ENCODE results near the gene COL23A1. TPM values are rescaled to one million over a fixed set of nuclear protein-coding genes. Genes with fewer than 3 reads are reported as not detected.

COL23A1 gene
- total RNA-seq, 4 donors from 2014 or later = 0.83 to 1.8 (median 1.5) TPM

DNA sequence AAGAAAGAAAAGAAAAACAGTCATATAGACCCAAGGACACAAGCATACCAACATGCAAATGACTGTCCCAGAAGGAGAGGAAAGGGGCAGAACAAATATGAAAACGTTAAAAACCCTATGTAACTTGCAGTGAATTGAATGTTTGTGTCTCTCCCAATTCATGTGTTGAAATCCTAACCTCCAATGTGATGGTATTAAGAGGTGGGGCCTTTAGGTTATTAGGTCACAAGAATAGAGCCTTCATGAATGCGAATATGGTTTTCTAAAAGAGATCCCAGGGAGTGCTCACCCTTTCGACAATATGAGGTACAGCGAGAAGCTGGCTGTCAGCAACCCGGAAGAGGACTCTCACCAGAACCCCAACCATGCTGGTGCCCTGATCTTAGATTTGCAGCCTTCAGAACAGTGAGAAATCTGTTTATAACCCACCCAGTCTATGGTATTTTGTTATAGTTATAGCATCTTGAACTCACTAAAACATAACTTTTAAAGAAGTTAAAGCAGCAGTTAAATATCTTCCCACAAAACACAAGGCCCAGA is 371.9 kb downstream of the COL23A1 start:
- no peak for DNase-seq (ENCODE audit: extremely low spot score)
- Histone ChIP-seq H3K27me3 (no peaks in the 10 kb centered on the region), H3K27ac (replicated peaks in 1 of 4) (no peak overlapping the region), H3K9me3 (no peaks in the 10 kb centered on the region), H3K4me1 (peaks cover 0 to 9% (median 0%) of the 10 kb centered on the region in 4 donors), H3K36me3 (peaks cover 28 to 95% (median 71%) of the 10 kb centered on the region in 4 donors), H3K4me3 (no peak overlapping the region)
- TF ChIP-seq POLR2A (IDR thresholded peaks at IDR 0.05; ENCODE audit: low read depth) (no peak), EP300 (IDR thresholded peaks at IDR 0.05) (no peak), POLR2AphosphoS5 (IDR thresholded peaks at IDR 0.05) (no peak)
- TF ChIP-seq, protein P1, sequence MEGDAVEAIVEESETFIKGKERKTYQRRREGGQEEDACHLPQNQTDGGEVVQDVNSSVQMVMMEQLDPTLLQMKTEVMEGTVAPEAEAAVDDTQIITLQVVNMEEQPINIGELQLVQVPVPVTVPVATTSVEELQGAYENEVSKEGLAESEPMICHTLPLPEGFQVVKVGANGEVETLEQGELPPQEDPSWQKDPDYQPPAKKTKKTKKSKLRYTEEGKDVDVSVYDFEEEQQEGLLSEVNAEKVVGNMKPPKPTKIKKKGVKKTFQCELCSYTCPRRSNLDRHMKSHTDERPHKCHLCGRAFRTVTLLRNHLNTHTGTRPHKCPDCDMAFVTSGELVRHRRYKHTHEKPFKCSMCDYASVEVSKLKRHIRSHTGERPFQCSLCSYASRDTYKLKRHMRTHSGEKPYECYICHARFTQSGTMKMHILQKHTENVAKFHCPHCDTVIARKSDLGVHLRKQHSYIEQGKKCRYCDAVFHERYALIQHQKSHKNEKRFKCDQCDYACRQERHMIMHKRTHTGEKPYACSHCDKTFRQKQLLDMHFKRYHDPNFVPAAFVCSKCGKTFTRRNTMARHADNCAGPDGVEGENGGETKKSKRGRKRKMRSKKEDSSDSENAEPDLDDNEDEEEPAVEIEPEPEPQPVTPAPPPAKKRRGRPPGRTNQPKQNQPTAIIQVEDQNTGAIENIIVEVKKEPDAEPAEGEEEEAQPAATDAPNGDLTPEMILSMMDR (IDR thresholded peaks at IDR 0.05) = no peak
- intact Hi-C loops (cut with DNase I) = no loop called here
- WGBS = 87% methylated on average over 5 of the region's 5 CpGs

DNA sequence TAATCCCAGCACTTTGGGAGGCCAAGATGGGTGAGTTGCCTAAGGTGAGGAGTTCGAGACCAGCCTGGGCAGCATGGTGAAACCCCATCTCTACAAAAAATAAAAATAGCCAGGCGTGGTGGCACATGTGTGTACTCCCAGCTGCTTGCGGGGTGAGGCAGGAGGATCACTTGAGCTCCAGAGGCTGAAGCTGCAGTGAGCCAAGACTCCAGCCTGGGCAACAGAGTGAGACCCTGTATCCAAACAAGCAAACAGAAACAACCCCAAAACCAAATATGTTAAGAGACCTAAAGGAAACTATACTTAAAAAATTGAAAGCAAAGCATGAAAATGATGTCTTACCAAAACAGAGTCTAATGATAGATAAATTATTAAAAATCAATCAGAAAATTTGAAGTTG is 373.4 kb downstream of the COL23A1 start:
- Histone ChIP-seq H3K4me1 (peaks cover 0 to 9% (median 0%) of the 10 kb centered on the region in 4 donors), H3K4me3 (no peak overlapping the region), H3K27ac (replicated peaks in 1 of 4) (no peak overlapping the region), H3K9me3 (no peaks in the 10 kb centered on the region), H3K36me3 (peaks cover 36 to 95% (median 73%) of the 10 kb centered on the region in 4 donors), H3K27me3 (no peaks in the 10 kb centered on the region)
- intact Hi-C loops (cut with DNase I) = no loop called here
- no peak for TF ChIP-seq EP300 (IDR thresholded peaks at IDR 0.05)
- TF ChIP-seq POLR2A (IDR thresholded peaks at IDR 0.05; ENCODE audit: low read depth) = no peak
- TF ChIP-seq, protein P1 (IDR thresholded peaks at IDR 0.05) = no peak
- no peak for TF ChIP-seq POLR2AphosphoS5 (IDR thresholded peaks at IDR 0.05)
- WGBS = 94% methylated on average over 3 of the region's 3 CpGs
- DNase-seq (ENCODE audit: extremely low spot score) = no peak

DNA sequence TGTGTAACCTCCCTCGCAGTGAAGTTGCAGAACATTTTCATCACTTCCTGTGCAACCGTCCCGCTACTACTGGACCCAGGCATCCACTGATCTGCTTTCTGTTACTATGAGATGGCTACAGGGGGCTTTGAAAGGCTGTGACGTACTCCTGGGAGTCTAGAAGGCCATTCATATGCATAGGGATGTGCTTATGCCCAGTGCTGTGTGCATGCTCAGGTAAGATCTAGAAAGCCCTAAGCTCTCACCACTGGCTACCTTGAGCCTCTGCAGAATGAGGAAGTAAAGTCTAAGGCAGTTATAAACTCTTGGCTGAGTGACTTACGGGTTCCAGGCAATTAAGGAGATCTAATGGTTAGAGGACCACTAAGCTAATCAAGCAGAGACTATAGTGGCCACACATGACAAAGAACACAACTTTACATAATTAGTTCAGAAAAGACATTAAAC is 374.1 kb downstream of the COL23A1 start:
- H3K27me3 ChIP-seq = no peaks in the 10 kb centered on the region
- intact Hi-C loops (cut with DNase I) = no loop called here
- H3K27ac ChIP-seq (replicated peaks in 1 of 4) = no peak overlapping the region
- no peak overlapping the region for H3K4me3 ChIP-seq
- DNase-seq (ENCODE audit: extremely low spot score) = no peak
- TF ChIP-seq EP300 (IDR thresholded peaks at IDR 0.05) (no peak), POLR2A (IDR thresholded peaks at IDR 0.05; ENCODE audit: low read depth) (no peak), POLR2AphosphoS5 (IDR thresholded peaks at IDR 0.05) (no peak)
- TF ChIP-seq, protein P1 (IDR thresholded peaks at IDR 0.05) = no peak
- H3K36me3 ChIP-seq = peaks cover 43 to 95% (median 75%) of the 10 kb centered on the region in 4 donors
- H3K4me1 ChIP-seq = peaks cover 0 to 11% (median 0%) of the 10 kb centered on the region in 4 donors
- no peaks in the 10 kb centered on the region for H3K9me3 ChIP-seq
- 79% methylated on average over 5 of the region's 5 CpGs for WGBS

DNA sequence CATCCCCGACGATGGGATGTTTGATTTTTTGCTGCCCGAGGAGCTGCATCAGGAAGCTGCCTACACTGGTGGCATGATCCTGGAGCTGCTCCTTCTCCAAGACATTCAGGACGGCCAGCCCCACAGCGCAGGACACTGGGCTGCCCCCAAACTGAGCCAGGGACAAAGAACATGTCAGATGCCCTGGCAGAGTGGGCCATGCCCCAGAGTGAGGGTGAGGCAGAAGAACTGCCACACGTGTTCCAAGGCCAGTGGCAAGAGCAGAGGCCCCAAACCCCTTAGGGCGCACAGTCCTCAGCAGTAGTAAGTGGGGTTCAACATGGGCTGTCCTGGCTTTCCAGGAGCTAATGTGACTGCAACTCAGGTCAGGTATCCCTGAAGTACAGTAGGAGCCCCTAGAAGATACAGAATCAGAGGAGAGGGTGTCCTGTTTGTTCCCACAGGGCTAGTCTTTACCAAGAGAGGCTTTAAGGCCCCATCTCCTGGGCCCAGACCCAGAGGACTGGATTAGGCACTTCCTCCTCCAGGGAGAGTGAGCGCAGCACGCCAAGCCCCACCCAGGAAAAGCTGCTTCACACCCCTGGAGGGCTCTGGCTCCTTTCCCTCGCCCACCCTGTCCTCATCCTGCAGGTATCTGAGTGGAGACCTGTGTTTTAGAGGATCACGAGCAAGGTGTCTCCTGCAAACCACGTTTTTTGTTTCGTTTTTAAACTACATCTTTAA is 374.8 kb downstream of the COL23A1 start:
- Histone ChIP-seq H3K27me3 (no peaks in the 10 kb centered on the region), H3K27ac (replicated peaks in 1 of 4) (no peak overlapping the region), H3K4me1 (peaks cover 0 to 12% (median 0%) of the 10 kb centered on the region in 4 donors), H3K36me3 (peaks cover 50 to 95% (median 80%) of the 10 kb centered on the region in 4 donors), H3K9me3 (no peaks in the 10 kb centered on the region), H3K4me3 (no peak overlapping the region)
- no peak for TF ChIP-seq EP300 (IDR thresholded peaks at IDR 0.05)
- TF ChIP-seq, protein P1 (IDR thresholded peaks at IDR 0.05) = no peak
- no peak for TF ChIP-seq POLR2A (IDR thresholded peaks at IDR 0.05; ENCODE audit: low read depth)
- TF ChIP-seq POLR2AphosphoS5 (IDR thresholded peaks at IDR 0.05) = no peak
- DNase-seq (ENCODE audit: extremely low spot score) = no peak
- intact Hi-C loops (cut with DNase I) = no loop called here
- WGBS = 79% methylated on average over 12 of the region's 13 CpGs
